WERI-Rb-1 (cell line): ENCODE results near the gene METTL25B.

ENCODE experiments used
- DNase-seq: peaks from one replicate; pipeline ENCODE4 v3.0.0-alpha.2; 2020
- H3K27ac ChIP-seq: fragments of 250-450 bp; sonication (Bioruptor Pico); 2 replicates; pipeline ENCODE4 v1.5.1; 2020; ENCODE audit warnings: mild to moderate bottlenecking, moderate library complexity
- H3K27me3 ChIP-seq: fragments of 250-450 bp; sonication (Bioruptor Pico); 2 replicates; pipeline ENCODE4 v1.5.1; 2021; ENCODE audit warnings: mild to moderate bottlenecking, low read depth, moderate library complexity; ENCODE audit not compliant: insufficient read depth, severe bottlenecking
- H3K36me3 ChIP-seq: fragments of 250-450 bp; sonication (Bioruptor Pico); 2 replicates; pipeline ENCODE4 v1.5.1; 2020; ENCODE audit warnings: mild to moderate bottlenecking, moderate library complexity
- H3K4me3 ChIP-seq: 2 replicates; pipeline ENCODE4 v1.5.1; 2011; ENCODE audit warnings: low read depth, mild to moderate bottlenecking, control low read depth, low read length
- H3K9me3 ChIP-seq: fragments of 250-450 bp; sonication (Bioruptor Pico); 2 replicates; pipeline ENCODE4 v1.5.1; 2021; ENCODE audit warnings: mild to moderate bottlenecking, moderate library complexity; ENCODE audit not compliant: severe bottlenecking
- CTCF ChIP-seq: IDR thresholded peaks from 2 replicates; pipeline ENCODE4 v1.5.1; 2011; ENCODE audit warnings: low read depth, mild to moderate bottlenecking, control low read depth, inconsistent platforms, low read length

METTL25B gene

DNA sequence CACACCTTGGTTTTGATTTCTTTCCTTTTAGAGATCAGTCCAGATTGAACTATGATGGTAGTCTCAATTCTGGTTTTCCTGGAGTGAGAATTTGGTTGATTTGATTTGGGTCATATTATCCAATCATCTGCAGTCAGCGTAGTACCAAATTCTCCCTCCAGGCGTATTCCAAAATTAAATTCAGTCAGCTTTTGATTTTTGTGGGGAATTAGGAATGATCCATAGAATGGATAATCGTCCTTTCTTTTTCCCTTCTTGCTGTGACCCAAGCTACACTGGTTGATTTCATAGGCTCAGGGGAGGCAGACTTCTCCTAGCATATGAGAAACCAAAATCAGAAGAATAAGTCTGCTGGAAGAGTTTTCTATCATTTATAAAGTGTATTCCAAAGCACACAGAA, 44.0 kb downstream of the METTL25B start:
- no peaks in the 10 kb centered on the region for H3K9me3 ChIP-seq
- no peak for DNase-seq
- H3K27me3 ChIP-seq, result no peaks in the 10 kb centered on the region
- no peak overlapping the region for H3K27ac ChIP-seq
- TF ChIP-seq CTCF, result no peak
- H3K36me3 ChIP-seq, result peaks cover 66% of the 10 kb centered on the region
- H3K4me3 ChIP-seq, result no peak overlapping the region

GRCh38 chr1:156772728-156773497, 44.6 kb downstream of the METTL25B start:
- DNase-seq, result no peak

GRCh38 chr1:156773607-156774006, 45.3 kb downstream of the METTL25B start:
- H3K27ac ChIP-seq, result no peak overlapping the region
- DNase-seq, result no peak
- H3K9me3 ChIP-seq, result no peaks in the 10 kb centered on the region
- H3K36me3 ChIP-seq, result peaks cover 71% of the 10 kb centered on the region
- H3K27me3 ChIP-seq, result no peaks in the 10 kb centered on the region
- no peak overlapping the region for H3K4me3 ChIP-seq
- TF ChIP-seq CTCF, result no peak

More at GRCh38 chr1:156772728-156773497, 44.6 kb downstream of the METTL25B start:
- H3K9me3 ChIP-seq, result no peaks in the 10 kb centered on the region
- H3K4me3 ChIP-seq, result no peak overlapping the region
- no peak overlapping the region for H3K27ac ChIP-seq
- no peaks in the 10 kb centered on the region for H3K27me3 ChIP-seq
- TF ChIP-seq CTCF, result no peak
- peaks cover 70% of the 10 kb centered on the region for H3K36me3 ChIP-seq

- no peaks in the 10 kb centered on the region for H3K9me3 ChIP-seq
- no peak overlapping the region for H3K27ac ChIP-seq
- peaks cover 70% of the 10 kb centered on the region for H3K36me3 ChIP-seq
- H3K27me3 ChIP-seq, result no peaks in the 10 kb centered on the region
- TF ChIP-seq CTCF, result no peak
- H3K4me3 ChIP-seq, result no peak overlapping the region
- DNase-seq, result no peak
These were observed 47.5 kb downstream of the METTL25B start for GRCh38 chr1:156775799-156776198.

- Histone ChIP-seq H3K36me3 (peaks cover 70% of the 10 kb centered on the region), H3K27me3 (no peaks in the 10 kb centered on the region), H3K27ac (no peak overlapping the region), H3K9me3 (no peaks in the 10 kb centered on the region), H3K4me3 (no peak overlapping the region)
- DNase-seq, result no peak
- TF ChIP-seq CTCF, result no peak
These were observed 48.7 kb downstream of the METTL25B start for GRCh38 chr1:156776942-156777341.

- H3K4me3 ChIP-seq, result no peak overlapping the region
- peaks cover 70% of the 10 kb centered on the region for H3K36me3 ChIP-seq
- H3K9me3 ChIP-seq, result no peaks in the 10 kb centered on the region
- no peak for DNase-seq
- H3K27me3 ChIP-seq, result no peaks in the 10 kb centered on the region
- no peak for TF ChIP-seq CTCF
- H3K27ac ChIP-seq, result no peak overlapping the region
These were observed 49.3 kb downstream of the METTL25B start for GRCh38 chr1:156777573-156777972.
